CD4-positive, alpha-beta T cell treated with Interleukin-17A for 4 hours (primary cell): ENCODE measurements around the gene VSIG4.
"Not testable (repeated sequence)": the region's sequence is repeated elsewhere in the genome, so short reads cannot be mapped to it uniquely, and the experiment has no call there.

ENCODE experiments used
- DNase-seq: peaks from one replicate; pipeline ENCODE4 v3.0.0-alpha.2; 2020; ENCODE audit warnings: mixed read lengths

Gene VSIG4

DNA sequence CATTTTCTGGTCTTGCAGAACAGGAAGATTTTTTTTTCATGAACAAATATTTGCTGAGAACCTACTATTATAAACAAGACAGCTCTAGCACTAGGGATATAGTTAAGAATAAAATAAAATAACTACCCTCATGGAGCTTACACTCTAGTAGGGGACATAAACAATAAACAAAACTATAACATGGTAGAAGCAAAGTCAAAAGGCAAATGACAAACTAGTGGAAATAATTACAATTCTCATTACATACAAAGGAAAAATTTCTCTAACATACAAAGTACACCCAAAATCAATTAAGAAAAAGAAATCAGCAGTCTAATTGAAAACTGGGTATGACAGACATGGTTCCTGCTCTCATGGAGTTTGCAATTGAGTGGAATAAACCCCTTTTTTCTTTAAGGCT lies 32.0 kb downstream of the VSIG4 start:
- DNase-seq, result no peak

DNA sequence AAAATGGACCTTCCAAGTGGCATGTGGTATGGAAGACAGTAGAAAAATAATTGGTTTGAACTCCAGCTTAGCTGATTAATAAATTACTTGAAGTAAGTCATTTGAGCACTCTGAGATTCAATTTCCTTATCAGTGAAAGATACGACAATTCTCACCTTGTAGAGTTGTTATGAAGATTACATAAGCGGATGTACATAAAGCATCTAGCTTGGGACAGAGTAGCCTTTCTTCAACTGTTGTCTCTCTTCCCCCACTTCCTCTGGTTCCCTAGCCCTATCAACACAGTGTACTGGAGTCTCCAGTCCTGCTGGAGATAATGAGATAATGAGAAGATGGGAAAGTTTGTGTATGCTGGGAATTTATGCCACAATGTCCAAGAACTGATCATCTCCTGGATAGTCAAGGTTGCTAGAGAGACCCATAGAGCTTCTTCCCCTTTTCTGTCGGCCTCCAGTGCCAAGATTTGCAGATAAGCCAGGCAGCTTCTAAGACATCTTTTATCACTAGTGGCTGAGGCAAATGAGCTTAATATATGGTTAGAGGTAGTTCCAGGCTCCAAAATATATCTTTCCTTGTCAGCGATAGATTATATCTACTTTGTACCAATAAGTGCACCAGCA lies 33.9 kb downstream of the VSIG4 start:
- no peak for DNase-seq

DNA sequence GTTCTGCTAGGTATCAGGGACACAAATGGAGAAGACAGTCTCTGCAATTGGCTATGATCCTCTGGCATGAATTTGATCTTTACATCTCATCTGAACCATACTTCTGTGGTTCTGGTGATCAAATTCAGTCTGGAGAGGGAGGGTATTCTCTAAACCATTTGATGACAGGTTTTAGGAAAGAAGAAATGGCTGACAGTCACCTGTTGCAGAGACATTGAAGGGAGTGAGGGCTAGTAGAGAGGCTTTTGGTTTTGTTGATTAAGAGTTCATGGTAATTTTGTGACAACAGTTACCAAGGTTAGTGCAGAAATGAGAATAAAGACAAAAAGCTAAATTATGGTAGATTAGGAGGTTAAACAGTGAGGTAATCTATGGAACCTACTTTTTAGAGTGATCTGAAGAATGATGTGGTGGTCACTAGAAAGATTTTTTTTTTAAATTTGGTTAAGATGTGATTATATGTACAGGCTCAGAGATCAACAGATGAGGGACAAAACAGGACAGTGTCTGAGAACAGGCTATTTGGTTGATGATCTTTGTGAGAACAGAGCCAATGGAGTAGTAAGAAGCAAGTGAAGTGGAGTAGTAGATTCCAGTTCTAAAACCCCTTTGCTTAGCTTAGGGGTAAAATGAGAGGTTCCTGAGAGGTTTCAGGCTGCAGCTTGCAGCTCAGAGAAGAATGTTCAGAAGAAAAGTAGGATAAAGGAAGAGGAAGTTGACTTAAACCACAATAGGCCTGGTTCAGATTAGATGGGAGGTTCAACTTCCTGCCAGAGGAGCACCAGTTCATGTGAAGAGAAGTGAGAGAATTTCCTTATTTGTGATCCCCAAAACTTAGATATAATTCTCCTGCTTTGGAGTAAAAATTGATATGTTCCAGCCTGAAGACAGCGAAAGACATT lies 34.7 kb downstream of the VSIG4 start:
- peak; percentile 18 for DNase-seq

DNA sequence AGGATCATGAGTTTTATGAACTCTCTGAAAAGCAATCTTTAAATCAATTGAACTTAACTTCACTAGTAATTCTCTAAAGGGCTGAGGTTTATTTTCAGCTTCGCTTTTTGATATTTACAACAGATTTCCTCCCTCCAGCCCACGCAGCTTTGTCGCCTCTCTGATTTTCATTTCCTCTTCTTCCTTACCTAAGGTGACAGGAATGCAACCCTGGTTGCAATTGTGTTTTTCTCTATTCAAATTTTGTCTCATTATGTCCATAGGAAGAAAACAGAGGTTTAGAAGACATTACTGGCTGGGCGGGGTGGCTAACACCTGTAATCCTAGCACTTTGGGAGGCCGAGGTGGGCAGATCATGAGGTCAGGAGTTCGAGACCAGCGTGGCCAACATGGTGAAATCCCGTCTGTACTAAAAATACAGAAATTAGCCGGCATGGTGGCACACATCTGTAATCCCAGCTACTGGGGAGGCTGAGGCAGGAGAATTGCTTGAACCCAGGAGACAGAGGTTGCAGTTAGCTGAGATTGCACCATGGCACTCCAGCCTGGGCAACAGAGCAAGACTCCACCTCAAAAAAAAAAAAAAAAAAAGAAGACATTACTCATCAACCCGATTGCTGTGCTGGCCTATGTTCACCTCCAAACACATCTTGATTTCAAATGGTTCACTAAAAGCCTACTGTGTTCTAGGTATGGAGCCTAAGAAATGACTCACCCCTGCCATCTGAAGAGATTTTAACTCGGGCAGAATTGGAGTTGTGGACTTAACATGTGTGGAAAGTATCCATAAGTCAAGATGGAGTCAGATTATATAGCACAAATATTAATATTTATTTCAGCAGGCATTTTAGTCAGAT lies 36.8 kb downstream of the VSIG4 start:
- DNase-seq, result peak; percentile 16

DNA sequence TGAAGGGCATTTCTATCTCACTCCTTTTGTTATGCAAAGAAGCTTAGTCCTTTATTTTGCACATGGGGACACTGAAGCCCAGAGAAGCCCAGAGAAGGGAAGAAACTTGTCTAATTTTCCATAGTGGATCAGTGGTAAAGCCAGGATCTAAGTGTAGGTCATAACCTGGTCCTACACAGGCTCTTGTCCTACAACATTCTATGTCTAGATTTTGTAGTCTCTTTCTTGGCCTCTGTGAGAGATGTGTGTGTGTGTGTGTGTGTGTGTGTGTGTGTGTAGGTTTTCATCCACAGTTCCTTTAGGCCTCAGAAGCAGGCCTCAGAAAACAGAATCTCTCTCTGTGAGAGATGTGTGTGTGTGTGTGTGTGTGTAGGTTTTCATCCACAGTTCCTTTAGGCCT lies 38.3 kb downstream of the VSIG4 start:
- no peak for DNase-seq

DNA sequence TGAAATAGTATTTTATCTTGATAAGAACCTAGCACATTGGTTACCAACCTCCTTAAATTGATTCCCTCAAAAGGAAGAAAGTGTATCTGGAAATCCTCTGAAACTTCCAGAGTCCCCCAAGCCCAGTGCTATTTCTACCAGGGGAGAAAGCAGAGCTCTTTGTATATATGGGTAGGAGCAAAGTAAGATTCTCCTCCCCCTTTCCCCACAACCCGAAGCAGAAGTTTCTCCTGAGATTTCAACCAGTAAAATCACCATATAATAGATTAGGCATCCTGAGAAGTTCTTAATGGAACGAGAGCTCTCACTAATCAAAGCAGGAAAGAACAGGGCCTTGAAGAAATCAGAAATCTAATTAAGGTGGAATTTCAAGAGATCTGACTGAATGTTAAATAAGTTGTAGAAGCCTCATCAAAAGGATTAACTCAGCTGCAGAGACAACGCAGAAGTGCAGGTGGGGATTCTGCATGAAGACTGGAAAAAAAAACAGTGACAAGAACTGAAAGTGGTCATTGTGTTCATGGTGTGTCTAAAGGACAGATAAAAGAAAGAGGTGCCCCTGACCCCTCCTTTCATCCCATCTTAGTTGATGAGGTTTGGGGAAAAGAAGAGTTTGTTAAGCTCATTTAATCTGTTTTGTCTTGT lies 39.1 kb downstream of the VSIG4 start:
- no peak for DNase-seq

DNA sequence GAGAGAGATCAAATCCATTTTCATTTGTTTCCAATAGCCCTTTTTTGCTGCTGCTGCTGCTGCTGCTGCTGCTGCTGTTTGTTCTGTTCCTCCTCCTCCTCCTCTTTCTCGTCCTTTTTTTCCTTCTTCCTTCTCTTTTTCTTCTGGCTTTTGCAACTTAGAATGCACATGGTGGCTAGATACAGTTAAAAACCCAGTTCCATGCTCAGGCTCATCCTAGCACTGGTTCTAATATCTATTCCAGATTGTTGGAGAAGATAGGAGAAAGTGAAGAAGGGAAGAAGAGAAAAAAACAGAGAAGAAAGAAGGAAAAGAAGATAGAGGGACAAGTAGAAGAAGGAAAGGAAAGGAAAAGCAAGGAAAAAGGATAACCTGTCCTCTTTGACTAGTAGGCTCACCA lies 39.7 kb downstream of the VSIG4 start:
- DNase-seq, result no peak

DNA sequence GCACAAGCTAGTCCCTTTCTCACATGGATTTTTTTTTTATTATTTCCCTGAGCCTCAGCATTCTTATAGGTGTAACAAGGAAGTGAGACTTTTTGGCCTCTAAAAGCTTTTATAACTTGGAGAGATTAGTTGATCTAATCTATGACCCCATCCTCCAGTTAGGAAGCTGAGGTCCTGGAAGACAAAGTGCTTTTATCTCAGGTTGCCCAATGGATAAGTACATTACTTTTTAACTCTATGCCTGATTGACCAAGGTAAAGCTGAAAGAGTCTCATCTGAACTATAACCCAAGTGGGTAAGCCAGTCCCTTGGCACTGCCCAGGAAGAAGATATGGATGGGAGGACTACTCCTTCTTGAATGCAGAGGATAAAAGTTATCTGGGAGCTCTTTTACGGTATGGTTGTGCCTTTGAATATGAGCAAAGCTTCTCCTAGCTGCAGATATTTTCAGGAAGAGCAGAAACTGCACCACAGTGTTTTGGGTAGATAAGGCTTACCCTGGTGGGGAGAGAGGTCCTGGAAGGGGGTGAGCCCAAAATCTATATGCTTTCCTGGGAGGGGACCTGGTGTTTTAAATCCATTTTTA lies 40.2 kb downstream of the VSIG4 start:
- DNase-seq, result no peak

DNA sequence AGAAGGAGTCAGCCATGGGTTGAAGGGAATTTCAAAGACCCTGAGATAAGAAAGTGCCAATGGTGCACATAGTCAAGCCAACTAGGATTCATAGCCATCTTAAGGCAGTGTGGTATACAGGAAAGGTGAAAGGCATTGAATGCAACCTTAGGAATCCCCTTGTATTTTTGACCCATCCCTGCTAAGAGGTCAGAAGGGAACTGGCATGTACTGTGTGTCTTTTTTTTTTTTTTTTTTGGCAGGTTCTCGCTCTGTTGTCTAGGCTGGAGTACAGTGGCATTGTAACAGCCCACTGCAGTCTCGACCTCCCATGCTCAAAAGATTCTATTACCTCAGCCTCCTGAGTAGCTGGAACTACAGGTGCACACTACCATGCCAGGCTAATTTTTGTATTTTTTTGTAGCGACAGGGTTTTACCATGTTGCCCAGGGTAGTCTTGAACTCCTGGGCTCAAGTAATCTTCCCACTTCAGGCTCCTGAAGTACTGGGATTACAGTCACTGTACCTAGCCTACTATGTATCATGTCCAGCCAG lies 40.8 kb downstream of the VSIG4 start:
- no peak for DNase-seq

DNA sequence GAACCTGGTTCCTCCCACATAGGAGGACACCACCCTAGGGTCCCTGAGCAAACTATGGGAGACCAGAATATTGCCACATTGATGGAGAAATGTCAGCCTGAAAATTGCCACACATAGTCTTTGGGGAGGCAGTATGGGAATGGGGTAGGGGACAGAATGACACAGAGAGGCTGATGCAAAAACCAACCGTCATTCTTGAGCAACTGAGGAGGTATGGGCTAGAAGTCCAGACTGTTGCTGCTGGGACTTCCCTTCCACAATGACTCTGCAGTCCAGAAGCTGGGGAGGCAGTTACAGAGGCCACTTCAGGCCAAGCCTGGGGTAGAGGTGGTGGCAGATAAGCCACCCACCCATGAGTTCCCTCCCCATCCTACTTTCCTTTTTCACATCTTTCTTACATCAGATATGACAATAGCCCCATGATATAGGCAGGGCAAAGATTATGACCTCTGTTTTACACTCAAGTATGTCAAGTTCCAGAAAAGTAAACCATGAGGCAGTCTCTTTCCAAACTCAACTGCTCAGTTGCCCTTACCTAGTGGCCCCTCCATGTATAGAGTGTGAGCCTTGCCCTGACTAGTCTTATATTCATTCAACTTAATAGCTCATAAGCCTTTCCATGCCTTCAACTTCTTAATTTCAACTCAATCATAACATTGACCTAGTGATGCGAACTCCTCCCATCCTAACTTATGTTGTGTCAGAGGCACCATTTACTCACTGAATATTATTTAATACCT lies 41.7 kb downstream of the VSIG4 start:
- DNase-seq, result no peak

DNA sequence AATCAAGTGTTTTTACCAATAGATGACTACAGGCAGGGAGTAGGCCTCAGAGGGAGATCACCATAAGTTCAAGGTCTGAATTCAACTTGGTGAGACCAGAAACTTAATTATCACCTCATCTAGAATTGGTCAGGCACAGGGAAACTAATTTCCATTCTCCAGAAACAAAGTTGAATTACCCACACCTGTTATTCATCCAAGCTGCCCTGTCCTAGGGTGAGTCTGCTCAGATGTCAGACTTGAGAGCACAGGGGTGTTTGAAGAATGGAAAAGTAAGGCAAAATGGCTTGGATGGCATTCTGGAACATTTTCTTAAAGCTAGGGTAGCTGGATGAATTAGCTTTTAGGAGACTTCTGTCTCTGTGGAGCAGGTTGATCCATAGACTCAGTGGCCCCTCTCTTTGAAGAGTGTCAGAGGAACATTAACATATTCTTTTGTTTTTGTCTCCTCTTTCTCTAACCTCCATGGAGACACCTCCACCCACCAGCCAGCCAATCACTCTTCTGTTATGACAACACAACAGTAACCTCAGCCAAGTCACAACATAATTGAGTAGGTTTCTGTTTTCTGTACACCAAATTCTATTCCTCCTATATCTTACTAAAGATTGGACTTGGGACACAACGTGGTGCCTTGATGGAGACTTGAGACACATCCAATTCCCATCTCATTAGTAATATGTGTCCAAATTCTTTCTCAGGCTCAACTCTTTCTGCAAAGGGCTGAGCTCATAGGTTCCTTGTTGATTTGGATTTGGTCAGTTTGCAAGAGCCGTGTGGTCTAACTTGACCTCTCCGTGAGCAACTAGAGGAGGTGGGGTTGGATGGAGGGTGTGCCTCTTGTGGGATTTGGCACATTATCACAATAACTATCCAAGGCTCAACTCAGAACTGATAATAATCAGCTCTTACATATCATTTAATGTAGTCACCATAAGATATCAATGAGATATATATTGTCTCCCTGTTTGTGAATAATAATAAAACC lies 45.1 kb downstream of the VSIG4 start:
- DNase-seq, result no peak

DNA sequence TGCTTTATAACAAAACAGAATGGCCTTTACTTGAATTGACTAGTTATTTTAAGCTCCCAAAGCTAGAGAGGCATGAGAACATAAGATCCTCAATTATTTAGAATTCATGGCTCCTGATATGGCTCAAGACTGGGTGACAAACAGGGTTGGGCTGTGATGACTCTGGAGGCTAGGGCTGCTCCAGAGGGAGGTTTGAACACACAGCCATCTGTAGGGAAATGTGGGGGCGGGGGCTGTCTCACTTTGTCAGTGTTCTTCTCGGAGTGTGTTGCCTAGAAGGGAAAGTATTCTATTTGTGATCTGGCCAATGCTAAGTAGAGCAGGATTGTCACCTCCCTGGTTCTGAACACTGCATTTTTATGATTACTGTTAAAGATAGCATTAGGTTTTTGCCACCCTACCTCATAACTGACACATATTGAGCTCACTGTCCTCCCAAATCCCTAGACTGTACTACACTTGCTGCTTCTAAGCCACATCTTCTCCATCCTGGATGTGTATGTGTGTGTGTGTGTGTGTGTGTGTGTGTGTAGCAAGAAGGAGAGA lies 45.9 kb downstream of the VSIG4 start:
- DNase-seq, result no peak

DNA sequence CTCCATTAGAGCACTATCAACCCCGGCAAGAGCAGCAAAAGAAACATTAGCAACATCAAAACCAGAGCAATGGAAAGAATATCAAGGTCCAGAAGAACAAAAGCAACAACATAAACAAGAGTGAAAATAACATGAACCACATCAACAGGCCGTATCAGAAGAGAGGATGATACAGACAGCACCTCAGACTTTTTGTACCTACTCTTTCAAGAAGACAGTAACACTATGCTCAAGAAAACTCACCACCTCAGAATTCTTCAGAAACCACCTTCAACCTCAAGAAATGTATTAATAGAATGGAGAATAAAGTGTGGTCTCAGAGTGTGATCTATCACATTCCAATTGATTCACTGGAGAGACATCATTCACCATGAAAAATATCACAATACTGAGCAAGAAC lies 46.5 kb downstream of the VSIG4 start:
- no peak for DNase-seq

DNA sequence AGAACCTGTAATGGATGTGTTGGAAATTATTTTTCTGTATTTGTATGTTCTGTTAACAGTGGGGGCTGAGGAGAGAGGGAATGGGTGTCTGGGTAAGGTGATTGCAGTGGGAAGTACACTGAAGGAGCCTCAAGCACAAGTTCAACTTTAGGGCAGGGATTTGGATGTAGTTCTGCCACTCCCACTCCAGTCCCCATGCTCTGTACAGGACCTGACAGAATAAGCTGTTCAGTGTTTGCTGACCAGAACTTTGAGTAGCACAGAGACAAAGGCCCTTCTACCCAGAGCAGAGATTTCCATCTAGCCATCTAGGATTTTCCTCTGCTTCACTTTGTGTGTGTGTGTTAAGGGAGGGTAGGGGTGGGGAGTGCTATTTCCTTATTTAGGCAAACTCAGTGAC lies 49.2 kb downstream of the VSIG4 start:
- DNase-seq, result no peak

DNA sequence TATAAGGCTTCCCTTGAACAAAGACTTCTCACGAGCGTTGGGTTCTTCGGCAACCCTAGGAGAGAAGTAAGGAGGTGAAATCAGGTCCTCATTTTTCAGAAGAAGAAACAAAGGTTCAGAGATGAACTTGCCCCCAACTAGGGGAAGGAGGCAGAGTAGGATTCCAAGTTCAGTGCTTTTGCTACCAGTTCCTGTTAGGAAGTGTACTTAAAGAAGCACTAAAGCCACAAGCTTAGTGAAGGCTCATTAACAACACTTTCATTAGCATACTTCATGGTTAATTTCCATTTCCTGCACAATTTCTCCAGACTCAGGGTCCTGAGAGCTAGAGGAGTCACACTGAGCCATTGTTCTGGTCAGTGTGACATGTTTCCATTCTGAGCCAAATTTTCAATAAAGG lies 52.1 kb downstream of the VSIG4 start:
- no peak for DNase-seq

DNA sequence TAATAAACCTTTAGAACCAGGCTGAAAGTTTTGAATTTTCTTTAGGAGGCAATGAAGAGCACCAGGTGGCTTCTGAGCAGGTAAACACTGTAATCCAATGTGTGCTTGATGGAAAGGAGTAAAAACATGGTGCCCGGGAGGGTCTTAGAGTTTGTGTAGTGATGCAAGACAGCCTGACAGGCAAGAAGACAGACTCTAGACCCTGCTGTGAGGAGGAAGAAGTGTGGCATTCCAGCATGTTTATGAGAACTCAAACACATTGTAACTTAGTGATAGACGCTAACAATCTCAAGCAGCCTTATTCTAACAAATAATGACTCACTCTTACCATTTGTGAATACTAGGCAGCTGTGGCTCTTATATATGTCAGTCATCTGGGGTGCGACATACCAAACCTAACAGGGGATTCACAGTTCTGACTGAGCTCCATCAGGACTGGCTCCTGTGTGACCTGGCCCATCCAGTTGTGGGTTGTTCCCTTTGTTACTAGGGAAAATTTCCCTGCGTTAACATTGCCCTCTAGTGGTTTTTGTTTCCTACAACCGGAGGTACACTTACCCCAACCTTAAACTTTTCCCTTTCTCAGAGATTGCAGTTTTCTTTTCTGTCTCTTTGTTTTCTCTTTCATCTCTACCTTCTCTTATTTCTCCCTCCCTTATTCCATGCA lies 53.8 kb downstream of the VSIG4 start:
- peak; percentile 55 for DNase-seq

DNA sequence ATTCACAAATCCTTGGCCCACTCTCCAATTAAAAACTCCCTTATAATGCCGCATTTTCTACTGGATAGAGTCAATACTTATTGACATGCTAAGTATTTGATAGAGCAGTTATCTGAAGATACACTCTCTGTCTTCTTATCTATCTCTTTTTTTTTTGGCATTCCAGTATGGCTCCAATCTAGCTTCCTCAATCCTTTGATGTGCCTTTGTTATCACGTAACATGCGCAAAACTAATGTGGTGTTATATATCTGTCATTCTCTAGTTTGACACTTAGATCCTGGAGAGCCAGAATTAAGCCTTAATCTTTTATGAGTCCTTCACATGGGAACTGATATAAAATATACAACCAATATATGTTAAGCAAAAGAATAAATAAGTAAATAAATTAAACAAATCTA lies 54.7 kb downstream of the VSIG4 start:
- no peak for DNase-seq

DNA sequence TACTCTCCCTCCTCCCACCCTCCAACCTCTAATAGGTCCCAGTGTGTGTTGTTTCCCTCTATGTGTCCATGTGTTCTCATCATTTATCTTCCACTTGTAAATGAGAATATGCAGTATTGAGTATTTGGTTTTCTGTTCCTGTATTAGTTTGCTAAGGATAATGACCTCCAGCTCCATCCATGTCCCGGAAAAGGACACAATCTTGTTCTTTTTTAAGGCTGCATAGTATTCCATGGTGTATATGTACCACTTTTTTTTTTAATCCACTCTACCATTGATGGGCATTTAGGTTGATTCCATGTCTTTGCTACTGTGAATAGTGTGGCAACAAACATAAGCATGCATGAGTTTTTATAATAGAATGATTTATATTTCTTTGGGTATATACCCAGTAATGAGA lies 62.7 kb downstream of the VSIG4 start:
- DNase-seq, result not testable (repeated sequence)

DNA sequence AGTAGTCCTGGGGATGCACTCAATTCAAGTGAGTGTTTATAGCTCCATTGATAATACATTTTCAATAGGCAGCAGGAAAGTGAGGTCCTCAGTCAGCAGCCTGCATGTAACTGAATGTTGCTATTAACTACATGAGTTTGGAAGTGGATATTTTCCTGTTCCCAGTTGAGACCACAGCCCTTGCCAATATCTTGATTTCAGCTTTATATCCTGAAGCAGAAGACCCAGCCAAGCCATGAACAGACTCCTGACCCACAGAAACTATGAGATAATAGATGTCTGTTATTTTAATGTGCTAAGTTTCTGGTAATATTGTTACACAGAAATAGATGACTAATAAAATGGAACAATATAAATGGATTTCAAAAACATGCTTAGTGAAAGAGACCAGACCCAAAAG lies 63.7 kb downstream of the VSIG4 start:
- no peak for DNase-seq
